ENCODE measurements around the gene CAPN9.

- TF ChIP-seq CTCF (IDR thresholded peaks at IDR 0.05) (no peak), ZFX (IDR thresholded peaks at IDR 0.05; ENCODE audit: borderline replicate concordance) (no peak)
These were observed 6.5 kb downstream of the CAPN9 start for GRCh38 chr1:230753586-230754251.

All from 22Rv1 (cell line).